Measurements from ENCODE around the gene ALDOB. TPM values are rescaled to one million over a fixed set of nuclear protein-coding genes. Genes with fewer than 3 reads are reported as not detected.

ALDOB gene
- polyA plus RNA-seq, 1 donor from 2014 or later = not detected

DNA sequence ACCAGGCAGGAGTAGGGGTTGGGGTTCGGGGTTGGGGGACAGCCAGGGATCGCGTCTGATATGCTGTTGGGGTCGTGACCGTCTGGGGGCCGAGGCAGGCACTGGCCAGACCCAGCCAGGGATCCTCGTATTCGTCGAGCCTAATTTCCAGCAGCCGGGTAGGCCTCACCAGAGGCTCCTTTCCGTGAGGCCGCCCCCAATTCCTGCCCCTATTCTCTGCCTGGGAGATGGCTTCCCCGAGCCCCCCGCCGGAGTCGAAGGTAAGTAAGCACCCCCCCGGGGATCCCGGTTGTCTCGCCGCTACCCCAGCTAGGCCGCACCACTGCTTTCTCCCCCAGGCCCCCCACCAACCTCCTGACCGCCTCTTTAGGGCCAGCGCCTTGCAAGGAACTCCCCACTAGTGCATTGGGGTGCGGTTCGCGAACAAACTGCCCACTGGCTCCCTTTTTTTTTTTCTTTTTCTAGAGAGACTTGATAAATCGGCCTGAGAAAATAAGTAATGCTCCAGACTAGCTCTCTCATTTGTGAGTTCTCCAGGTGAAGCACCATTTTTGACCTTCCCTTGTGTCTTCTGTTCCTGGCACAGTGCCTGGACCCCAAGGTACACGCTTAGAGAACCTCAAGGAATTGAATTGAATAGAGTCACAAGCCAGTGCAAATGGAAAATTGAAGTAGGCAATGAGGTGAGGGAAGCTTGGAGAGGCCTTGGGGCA is 36.5 kb downstream of the ALDOB start:
- Histone ChIP-seq H3K9ac (ENCODE audit: low read length) (peak overlapping the region; percentile 83), H3K4me3 (ENCODE audit: low read length) (peak overlapping the region; percentile 72), H3K4me2 (ENCODE audit: low read length) (peak overlapping the region; percentile 85), H3K9me3 (ENCODE audit: low read length) (no peaks in the 10 kb centered on the region), H3K27ac (ENCODE audit: low read length) (peak overlapping the region; percentile 88), H3F3A (ENCODE audit: insufficient read depth, low read length, poor library complexity, severe bottlenecking) (no peaks in the 10 kb centered on the region), H3K79me2 (replicated peaks; ENCODE audit: insufficient read depth, low read length) (peaks cover 66% of the 10 kb centered on the region), H3K27me3 (ENCODE audit: insufficient read depth, low read depth, low read length) (no peaks in the 10 kb centered on the region), H3K36me3 (ENCODE audit: insufficient read depth, low read length) (peaks cover 27% of the 10 kb centered on the region), H2AFZ (ENCODE audit: low read depth, low read length) (peak overlapping the region; percentile 92), H3K9me2 (ENCODE audit: insufficient read depth, low read length) (no peaks in the 10 kb centered on the region), H4K20me1 (ENCODE audit: insufficient read depth) (no peaks in the 10 kb centered on the region)
- TF ChIP-seq POLR2AphosphoS5 (IDR thresholded peaks at IDR 0.05) (no peak), EP300 (conservative IDR thresholded peaks at IDR 0.05; ENCODE audit: poor library complexity, severe bottlenecking) (no peak), MXI1 (conservative IDR thresholded peaks at IDR 0.05; ENCODE audit: poor library complexity, severe bottlenecking) (no peak), CTCF (IDR thresholded peaks at IDR 0.05; ENCODE audit: poor library complexity, severe bottlenecking) (no peak), TAF1 (IDR thresholded peaks at IDR 0.05; ENCODE audit: low read depth) (no peak), SMC3 (conservative IDR thresholded peaks at IDR 0.05; ENCODE audit: poor library complexity) (no peak), RAD21 (conservative IDR thresholded peaks at IDR 0.05) (no peak)

DNA sequence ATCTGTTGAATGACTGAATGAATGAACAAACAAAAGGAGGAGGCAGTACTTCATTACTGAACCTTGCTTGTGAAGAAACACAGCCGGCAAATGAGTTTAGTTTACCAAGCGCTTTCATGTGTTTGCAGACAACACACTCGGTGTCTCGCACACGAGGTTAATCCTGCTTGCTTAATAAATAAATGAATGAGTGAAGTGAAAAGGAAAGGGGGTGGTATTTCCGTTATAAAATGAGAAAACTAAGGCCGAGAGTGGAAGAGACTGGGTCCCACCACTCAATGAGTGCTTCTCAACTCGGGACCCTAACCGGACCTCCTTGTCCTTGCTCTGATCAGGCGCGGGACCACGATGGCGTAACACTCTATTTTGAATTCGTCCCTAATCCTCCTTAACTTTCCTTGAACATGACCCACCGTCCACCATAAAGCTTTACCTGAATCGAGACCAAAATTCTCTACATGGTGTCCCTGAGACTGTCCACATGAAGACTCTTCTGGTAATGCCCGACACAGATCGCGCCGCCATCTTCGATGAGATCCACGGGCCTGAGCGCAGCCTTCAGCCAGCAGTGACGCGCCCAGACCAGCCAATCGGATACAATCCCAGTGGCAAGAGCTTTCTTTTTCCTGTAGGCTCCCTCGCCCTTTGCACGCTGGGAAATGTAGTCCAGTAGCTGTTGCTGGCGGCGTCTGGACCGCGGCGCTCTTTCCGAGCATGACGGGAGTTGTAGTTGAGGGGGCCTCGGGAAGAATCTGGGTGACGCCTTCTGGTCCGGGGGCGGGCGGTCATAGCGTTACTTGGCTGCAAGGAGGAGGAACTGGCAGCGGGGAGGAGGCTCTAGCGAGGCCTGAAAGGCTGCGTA is 37.3 kb downstream of the ALDOB start, which contains the start of the genes MRPL50 and ZNF189:
Gene MRPL50, minus strand, starts transcription at position 551 of the 862 bp plus-strand sequence. Its CDS starts 26 bp downstream, at position 525.
Gene ZNF189, plus strand, starts transcription at position 784 of the 862 bp plus-strand sequence. CDS start 306 bp downstream, outside the sequence.
- no peaks in the 10 kb centered on the region for H4K20me1 ChIP-seq (ENCODE audit: insufficient read depth)
- H3F3A ChIP-seq (ENCODE audit: insufficient read depth, low read length, poor library complexity, severe bottlenecking) = no peaks in the 10 kb centered on the region
- H3K4me2 ChIP-seq (ENCODE audit: low read length) = peak within 1 kb of the TSS; percentile 90
- TF ChIP-seq EZH2 (IDR thresholded peaks at IDR 0.05; ENCODE audit: borderline replicate concordance, insufficient read depth, low read length, poor library complexity, severe bottlenecking) (no peak), POLR2AphosphoS5 (IDR thresholded peaks at IDR 0.05) (peak; percentile 99), EP300 (conservative IDR thresholded peaks at IDR 0.05; ENCODE audit: poor library complexity, severe bottlenecking) (peak; percentile 17), RAD21 (conservative IDR thresholded peaks at IDR 0.05) (no peak), MXI1 (conservative IDR thresholded peaks at IDR 0.05; ENCODE audit: poor library complexity, severe bottlenecking) (peak; percentile 91), CTCF (IDR thresholded peaks at IDR 0.05; ENCODE audit: poor library complexity, severe bottlenecking) (no peak), SMC3 (conservative IDR thresholded peaks at IDR 0.05; ENCODE audit: poor library complexity) (peak; percentile 35), TAF1 (IDR thresholded peaks at IDR 0.05; ENCODE audit: low read depth) (peak; percentile 86), REST (IDR thresholded peaks at IDR 0.05; ENCODE audit: borderline replicate concordance) (peak; percentile 85)
- no peaks in the 10 kb centered on the region for H3K9me2 ChIP-seq (ENCODE audit: insufficient read depth, low read length)
- no peaks in the 10 kb centered on the region for H3K27me3 ChIP-seq (ENCODE audit: insufficient read depth, low read depth, low read length)
- H3K9me3 ChIP-seq (ENCODE audit: low read length) = no peaks in the 10 kb centered on the region
- H3K36me3 ChIP-seq (ENCODE audit: insufficient read depth, low read length) = peaks cover 19% of the 10 kb centered on the region
- peak within 1 kb of the TSS; percentile 83 for H3K9ac ChIP-seq (ENCODE audit: low read length)
- H3K27ac ChIP-seq (ENCODE audit: low read length) = peak within 1 kb of the TSS; percentile 88
- peaks cover 73% of the 10 kb centered on the region for H3K79me2 ChIP-seq (replicated peaks; ENCODE audit: insufficient read depth, low read length)
- H2AFZ ChIP-seq (ENCODE audit: low read depth, low read length) = peak within 1 kb of the TSS; percentile 92
- peak within 1 kb of the TSS; percentile 72 for H3K4me3 ChIP-seq (ENCODE audit: low read length)

Measured in neural cell (in vitro differentiated cells).